ENCODE results near the gene HIGD1C.
"Not testable (repeated sequence)": the region's sequence is repeated elsewhere in the genome, so short reads cannot be mapped to it uniquely, and the experiment has no call there.

Gene HIGD1C

GRCh38 chr12:50952510-50952909, at the start of gene HIGD1C:
Gene HIGD1C (plus strand): TSS chr12:50952544. CDS start chr12:50953999, 1,455 bp downstream.
- DNase-seq (ENCODE audit: low spot score): no peak

GRCh38 chr12:50908479-50908878, 43.9 kb upstream of the HIGD1C start:
- not testable (repeated sequence) for DNase-seq (ENCODE audit: low spot score)

- DNase-seq (ENCODE audit: low spot score): not testable (repeated sequence)
These were observed 40.0 kb upstream of the HIGD1C start for GRCh38 chr12:50912361-50912760.

GRCh38 chr12:50913224-50913623, 39.1 kb upstream of the HIGD1C start:
- no peak for DNase-seq (ENCODE audit: low spot score)

- no peak for DNase-seq (ENCODE audit: low spot score)
These were observed 37.4 kb upstream of the HIGD1C start for GRCh38 chr12:50914872-50915484.

GRCh38 chr12:50916292-50916691, 36.1 kb upstream of the HIGD1C start:
- no peak for DNase-seq (ENCODE audit: low spot score)

- no peak for DNase-seq (ENCODE audit: low spot score)
These were observed 33.6 kb upstream of the HIGD1C start for GRCh38 chr12:50918584-50919316.

- DNase-seq (ENCODE audit: low spot score): no peak
These were observed 29.5 kb upstream of the HIGD1C start for GRCh38 chr12:50922820-50923219.

GRCh38 chr12:50923361-50924130, 28.8 kb upstream of the HIGD1C start:
- no peak for DNase-seq (ENCODE audit: low spot score)

- no peak for DNase-seq (ENCODE audit: low spot score)
These were observed 28.3 kb upstream of the HIGD1C start for GRCh38 chr12:50924131-50924438.

- peak; percentile 89 for DNase-seq (ENCODE audit: low spot score)
These were observed 27.7 kb upstream of the HIGD1C start for GRCh38 chr12:50924439-50925341.

GRCh38 chr12:50925342-50925651, 27.0 kb upstream of the HIGD1C start:
- no peak for DNase-seq (ENCODE audit: low spot score)

GRCh38 chr12:50925920-50926319, 26.4 kb upstream of the HIGD1C start:
- DNase-seq (ENCODE audit: low spot score): no peak

- DNase-seq (ENCODE audit: low spot score): no peak
These were observed 25.9 kb upstream of the HIGD1C start for GRCh38 chr12:50926415-50926814.

- not testable (repeated sequence) for DNase-seq (ENCODE audit: low spot score)
These were observed 25.4 kb upstream of the HIGD1C start for GRCh38 chr12:50926932-50927331.

GRCh38 chr12:50927356-50927755, 25.0 kb upstream of the HIGD1C start:
- DNase-seq (ENCODE audit: low spot score): no peak

- no peak for DNase-seq (ENCODE audit: low spot score)
These were observed 24.5 kb upstream of the HIGD1C start for GRCh38 chr12:50927766-50928224.

GRCh38 chr12:50928392-50928791, 24.0 kb upstream of the HIGD1C start:
- DNase-seq (ENCODE audit: low spot score): no peak

- DNase-seq (ENCODE audit: low spot score): no peak
These were observed 22.5 kb upstream of the HIGD1C start for GRCh38 chr12:50929831-50930230.

GRCh38 chr12:50930477-50930876, 21.9 kb upstream of the HIGD1C start:
- DNase-seq (ENCODE audit: low spot score): not testable (repeated sequence)

GRCh38 chr12:50932787-50933280, 19.5 kb upstream of the HIGD1C start:
- peak; percentile 45 for DNase-seq (ENCODE audit: low spot score)

Measured in LoVo (cell line).